Suppressor macrophage treated with lipopolysaccharide for 4 hours (primary cell): ENCODE measurements around the gene CDH23.

Experiments used
- DNase-seq: peaks from one replicate; pipeline ENCODE4 v3.0.0-alpha.2; 2020

CDH23 gene

GRCh38 chr10:71423901-71424300 lies 27.2 kb downstream of the CDH23 start:
- DNase-seq: no peak

DNA sequence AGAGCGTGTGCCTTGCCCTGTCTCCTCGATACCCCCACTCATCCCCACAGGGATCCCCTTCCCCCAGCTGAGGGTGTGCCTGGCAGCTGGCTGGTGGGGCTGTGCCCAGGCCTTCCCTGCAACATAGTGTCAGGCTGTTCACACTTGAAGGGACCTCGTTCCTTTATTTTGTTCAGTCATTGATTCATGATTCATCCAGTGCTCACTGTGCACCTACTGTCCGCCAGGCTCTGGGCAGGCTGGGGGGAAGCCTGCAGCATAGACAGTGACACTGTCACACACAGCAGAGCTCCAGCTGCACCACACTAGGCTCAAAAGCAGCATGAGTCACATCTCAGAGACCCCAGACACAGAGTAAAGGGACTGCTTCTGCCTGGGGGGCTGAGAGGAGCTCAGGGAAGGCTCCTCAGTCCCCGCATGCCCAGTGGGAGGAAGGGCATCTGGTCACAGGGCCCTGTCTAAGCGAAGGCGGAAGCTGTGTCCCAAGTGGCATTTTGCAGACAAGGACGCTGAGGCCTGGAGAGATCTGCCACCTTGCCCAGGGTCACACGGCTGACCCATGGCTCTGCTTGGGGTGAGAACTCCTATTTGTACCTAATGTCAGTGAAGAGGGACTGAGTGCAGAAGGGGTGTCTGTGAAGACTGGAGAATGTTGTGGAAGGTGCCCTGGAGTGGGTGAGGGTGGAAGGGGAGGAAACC lies 27.9 kb downstream of the CDH23 start:
- DNase-seq: no peak

DNA sequence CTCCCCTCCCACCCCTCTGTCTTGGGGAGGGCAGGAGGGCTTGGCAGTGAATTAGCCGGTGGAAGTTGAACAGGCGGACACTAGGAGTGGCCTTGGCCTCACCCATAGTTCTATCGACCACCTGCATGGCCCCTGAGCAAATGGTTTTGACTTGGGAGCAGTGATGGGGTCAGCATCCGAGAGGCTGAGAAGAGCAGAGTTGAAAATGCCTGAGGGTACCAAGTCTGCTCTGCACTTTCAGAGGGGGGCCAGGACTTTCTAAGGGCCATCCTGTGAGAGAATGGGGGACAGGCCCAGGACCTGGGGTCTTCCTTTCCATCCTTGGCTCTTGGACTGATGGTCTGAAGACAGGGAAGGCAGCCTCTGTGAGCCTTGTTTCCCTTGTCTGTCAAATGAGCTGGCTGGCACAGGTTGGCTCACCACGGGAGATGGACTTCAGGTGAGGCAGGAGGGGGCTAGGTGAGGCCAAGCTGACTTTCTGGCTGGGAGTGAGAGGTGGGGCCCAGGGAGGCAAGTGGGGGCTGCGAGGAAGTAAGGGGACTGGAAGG lies 29.4 kb downstream of the CDH23 start:
- DNase-seq: no peak

DNA sequence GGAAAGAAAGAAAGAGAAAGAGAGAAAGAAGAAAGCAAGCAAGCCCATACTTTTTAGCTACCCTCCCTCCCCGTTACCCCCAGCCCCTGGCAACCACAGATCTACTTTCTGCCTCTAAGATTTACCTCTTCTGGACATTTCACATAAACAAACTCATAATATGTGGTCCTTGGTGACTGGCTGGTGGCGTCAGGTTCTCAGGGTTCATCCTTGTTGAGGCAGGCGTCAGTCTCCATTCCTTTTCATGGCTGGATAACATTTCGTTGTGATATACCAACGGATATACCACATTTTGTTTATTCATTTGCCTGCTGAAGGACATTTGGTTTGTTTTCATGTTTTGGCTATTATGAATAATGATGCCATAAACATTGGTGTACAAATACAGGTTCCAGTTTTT lies 30.5 kb downstream of the CDH23 start:
- DNase-seq: no peak

DNA sequence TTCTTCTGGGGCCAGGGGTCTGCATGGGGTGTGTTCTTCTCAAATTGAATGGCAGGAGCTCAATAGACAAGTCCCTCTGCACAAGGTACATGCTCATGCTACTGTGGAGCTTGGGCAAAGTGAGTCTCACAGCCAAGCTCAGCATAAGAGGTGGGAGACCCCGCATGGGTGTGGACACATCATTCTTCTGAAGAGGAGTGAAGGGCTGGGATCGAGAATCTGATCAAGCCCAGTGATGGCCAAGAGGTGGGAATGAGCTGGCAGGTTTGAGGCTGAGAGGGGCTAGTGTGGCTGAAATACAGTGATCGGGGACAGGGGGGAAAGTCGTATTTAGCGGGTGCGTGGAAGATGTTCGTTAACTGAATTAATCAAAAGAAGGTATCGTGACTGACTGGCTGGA lies 32.6 kb downstream of the CDH23 start:
- DNase-seq: no peak

DNA sequence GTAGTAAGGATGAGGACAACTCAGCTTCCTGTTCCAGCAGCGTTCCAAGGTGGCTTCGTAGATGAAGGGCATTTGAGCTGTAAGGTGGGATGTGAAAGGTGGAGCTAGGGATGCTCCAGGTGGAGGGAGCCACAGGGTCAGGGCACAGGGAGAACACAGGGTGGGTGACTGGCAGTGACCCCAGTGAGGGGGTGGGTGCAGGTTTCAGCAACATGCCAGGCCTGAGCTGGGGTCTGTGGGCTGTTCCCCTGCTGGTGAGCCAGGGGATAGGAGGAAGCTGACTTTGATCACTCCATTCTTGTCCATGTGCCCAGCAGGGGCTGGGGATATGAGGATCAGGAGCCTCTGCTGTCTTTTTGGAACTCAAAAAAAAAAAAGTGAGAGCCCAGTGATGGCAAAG lies 33.2 kb downstream of the CDH23 start:
- no peak for DNase-seq

GRCh38 chr10:71431239-71432100 lies 34.8 kb downstream of the CDH23 start:
- no peak for DNase-seq

DNA sequence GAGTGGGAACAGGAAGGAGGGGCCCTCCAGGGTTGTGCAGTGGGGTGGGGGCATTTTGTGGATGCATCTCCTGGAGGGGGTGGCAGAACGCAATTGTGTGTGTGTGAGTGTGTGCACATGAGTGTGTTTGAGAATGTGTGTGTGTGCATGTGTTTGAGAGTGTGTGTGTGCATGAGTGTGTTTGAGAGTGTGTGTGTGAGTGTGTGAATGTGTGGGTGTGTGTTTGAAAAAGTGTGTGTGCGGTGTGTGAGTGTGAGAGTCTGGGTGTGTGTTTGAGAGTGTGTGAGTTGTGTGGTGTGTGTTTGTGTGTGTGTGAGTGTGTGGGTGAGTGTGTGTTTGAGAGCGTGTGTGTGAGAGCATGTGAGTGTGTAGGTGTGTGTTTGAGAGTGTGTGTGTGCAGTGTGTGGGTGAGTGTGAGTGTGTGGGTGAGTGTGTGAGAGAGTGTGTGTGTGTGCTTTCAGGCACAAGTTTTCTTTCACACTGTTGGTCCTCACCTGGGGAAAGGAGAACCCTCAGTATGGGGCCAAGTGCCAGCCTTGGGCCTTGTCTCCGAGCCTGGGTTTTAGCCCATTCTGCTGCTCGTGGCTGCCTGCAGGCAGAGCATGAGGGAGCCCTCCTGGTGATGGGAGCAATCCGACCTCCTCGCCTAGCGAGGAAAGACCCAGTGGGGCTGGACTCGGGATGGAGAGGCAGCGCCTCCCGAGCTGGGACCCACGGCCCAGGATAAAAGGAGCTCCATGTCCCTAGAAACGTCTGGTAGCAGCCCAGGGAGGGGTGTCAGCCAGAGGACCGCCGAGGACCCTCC lies 35.6 kb downstream of the CDH23 start:
- no peak for DNase-seq

GRCh38 chr10:71432956-71433767 lies 36.4 kb downstream of the CDH23 start:
- no peak for DNase-seq

DNA sequence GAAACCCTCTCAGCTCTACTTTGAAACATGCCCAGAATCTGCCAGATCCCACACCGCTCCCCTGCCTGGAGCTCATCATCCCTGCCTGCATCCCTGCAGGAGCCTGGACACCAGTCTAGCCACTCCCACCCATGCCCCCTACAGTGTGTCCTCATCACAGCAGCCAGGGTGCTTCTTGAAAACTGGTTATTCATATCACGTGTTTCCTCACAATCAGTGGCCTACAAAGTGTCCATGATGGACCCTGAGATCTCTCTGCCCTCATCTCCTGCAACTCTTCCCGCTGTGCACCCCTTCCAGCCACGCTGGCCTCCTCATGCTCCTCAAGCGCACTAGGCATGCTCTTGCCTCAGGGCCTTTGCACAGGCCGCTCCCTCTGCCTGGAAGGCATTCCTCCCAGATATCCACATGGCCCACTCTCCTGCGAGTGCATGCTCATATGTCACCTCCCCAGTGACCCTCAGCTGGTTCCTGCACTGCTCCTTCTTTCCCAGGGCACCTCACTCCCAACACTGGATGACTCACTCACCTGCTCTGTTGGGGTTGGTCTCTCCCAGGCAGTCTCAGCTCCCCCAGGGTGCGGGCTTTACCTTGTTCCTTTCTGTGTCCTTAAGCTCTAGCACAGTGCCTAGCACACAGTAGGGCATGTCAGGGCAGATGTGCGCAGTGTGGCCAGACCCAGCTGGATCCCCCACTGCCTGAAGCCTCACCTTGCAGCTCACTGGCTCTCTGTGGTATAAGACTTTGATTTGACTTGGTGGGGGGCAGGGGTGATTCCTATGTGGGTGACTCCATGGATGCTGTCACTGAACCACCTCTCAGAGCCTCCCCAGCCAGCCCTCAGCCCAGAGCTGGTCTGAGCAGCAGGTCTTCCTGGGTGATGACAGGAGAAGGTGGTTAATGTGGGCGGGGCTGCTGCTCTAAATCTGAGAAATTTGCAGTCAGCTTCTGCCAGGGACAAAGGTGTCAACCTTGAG lies 37.3 kb downstream of the CDH23 start:
- no peak for DNase-seq

GRCh38 chr10:71434760-71435394 lies 38.2 kb downstream of the CDH23 start:
- DNase-seq: no peak

DNA sequence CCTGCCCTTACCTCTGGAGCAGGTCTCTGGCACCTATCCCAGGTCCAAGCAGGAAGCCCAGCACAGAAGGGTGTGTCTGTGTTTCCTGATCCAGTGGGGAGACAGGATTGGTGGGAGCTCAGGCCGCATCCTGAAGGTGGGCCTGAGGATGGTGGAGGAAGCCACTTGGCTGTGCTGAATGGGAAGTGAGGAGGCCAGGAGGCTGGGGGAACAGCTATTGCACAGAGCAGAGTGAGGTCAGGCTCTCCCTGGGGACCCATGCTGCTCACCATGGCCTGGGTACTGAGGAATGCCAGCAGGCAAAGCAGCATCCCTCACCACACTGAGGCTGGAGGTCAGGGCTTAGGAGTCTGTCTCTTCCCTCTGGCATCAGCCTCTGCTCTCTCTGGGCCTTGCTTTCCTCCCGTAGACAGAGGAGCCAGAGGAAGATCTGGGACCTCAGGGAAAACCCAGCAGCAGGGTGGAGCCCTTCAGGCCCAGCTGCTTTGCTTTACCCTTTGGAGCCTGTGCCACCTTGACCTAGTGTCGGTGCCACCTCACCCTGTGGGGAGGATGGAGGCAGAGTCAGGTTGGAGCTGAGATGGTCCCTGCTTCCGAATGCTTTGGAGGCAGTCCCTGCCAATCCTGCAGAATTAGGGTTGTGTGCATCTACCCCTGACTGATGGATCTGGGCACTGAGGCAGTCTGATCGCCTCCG lies 39.0 kb downstream of the CDH23 start:
- DNase-seq: no peak

DNA sequence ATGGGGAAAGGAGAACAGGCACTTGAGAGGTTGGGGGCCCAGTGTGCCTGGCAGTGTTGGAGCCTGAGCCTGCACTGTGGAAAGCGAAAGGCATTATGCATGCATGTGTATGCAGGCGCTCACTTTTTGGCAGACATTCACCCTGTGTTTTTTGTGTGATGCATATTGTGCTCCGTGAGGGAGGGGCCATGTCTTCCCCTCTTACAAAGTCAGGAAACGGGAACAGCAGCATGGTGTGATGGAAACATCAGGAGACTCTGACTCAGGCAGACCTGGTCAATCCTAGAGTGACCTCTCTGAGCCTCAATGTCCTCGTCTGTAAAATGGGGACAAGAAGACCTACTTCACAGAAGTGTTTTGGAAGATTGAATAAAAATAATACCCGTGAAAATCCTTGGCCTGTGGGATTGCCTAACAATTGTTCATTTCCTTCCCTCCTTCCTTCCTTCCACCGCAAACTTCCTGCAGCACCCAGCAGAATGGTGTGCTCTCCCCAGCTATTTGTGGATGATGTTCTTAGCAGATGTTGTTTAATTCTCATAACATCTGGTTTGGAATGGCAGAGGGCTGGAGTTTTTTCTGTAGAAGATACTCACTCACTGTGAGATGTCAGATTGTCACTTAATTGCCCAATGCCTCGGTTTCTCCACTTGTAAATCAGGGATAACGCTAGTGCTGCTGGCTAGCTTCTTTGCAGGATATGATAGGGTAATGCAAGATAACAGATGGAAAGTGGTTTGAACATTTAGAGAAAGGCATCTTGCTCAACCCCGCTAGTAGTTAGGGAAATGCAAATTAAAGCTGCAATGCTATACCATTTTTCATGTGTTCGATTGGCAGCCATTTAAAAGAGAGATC lies 39.8 kb downstream of the CDH23 start:
- no peak for DNase-seq

- no peak for DNase-seq
These were observed 40.9 kb downstream of the CDH23 start for GRCh38 chr10:71437537-71438092.

- no peak for DNase-seq
These were observed 42.0 kb downstream of the CDH23 start for GRCh38 chr10:71438761-71439160.

GRCh38 chr10:71439670-71440425 lies 43.1 kb downstream of the CDH23 start:
- no peak for DNase-seq

GRCh38 chr10:71440506-71441035 lies 43.9 kb downstream of the CDH23 start:
- DNase-seq: no peak

- no peak for DNase-seq
These were observed 45.3 kb downstream of the CDH23 start for GRCh38 chr10:71442000-71442399.
